Activated T-helper 1 cell treated with anti-CD3 and anti-CD28 coated beads, Interleukin-12 subunit alpha, Interleukin-12 subunit beta, Interleukin-2, Interleukin-4 antibody, amounts not matched to agents 30 ng/mL and 10 ng/mL and 1 ng/mL, durations not matched to agents 14 hours and 24 hours and 36 hours (primary cell): ENCODE data around the gene HIVEP1. TPM values are rescaled to one million over a fixed set of nuclear protein-coding genes. Genes with fewer than 3 reads are reported as not detected.

Experiments used
- DNase-seq: peaks from one replicate; pipeline ENCODE4 v3.0.0; 2021; ENCODE audit warnings: low spot score
- H3K27ac Mint-ChIP-seq: one replicate; pipeline ENCODE4 v1.8.0; 2021; ENCODE audit warnings: mild to moderate bottlenecking, mixed read lengths
- H3K27me3 Mint-ChIP-seq: one replicate; pipeline ENCODE4 v1.8.0; 2022; ENCODE audit warnings: mild to moderate bottlenecking, moderate library complexity, mixed read lengths; ENCODE audit not compliant: insufficient read depth
- H3K36me3 Mint-ChIP-seq: one replicate; pipeline ENCODE4 v1.8.0; 2021; ENCODE audit warnings: low read depth, mixed read lengths
- H3K4me1 Mint-ChIP-seq: one replicate; pipeline ENCODE4 v1.8.0; 2021; ENCODE audit warnings: low read depth, mixed read lengths
- H3K4me3 Mint-ChIP-seq: one replicate; pipeline ENCODE4 v1.8.0; 2021; ENCODE audit warnings: mild to moderate bottlenecking, moderate library complexity, mixed read lengths
- H3K9me3 Mint-ChIP-seq: one replicate; pipeline ENCODE4 v1.8.0; 2021; ENCODE audit warnings: mixed read lengths
- intact Hi-C: fragments of 100-400 bp; cut with micrococcal nuclease; formaldehyde crosslinking; loops from one replicate; pipeline ENCODE4 v1.15.1; 2024
- total RNA-seq: library from RNA; stranded (reverse); gene quantifications from 2 replicates; pipeline ENCODE4 v1.2.3, GENCODE V29; 2022

HIVEP1 gene
- total RNA-seq, 1 donor from 2014 or later, result 69.8 TPM

GRCh38 chr6:12189150-12189549 is 177.0 kb downstream of the HIVEP1 start:
- intact Hi-C loops, result no loop called here
- H3K27ac Mint-ChIP-seq, result no peak overlapping the region
- H3K36me3 Mint-ChIP-seq, result no peaks in the 10 kb centered on the region
- H3K4me1 Mint-ChIP-seq, result peaks cover 5% of the 10 kb centered on the region
- no peaks in the 10 kb centered on the region for H3K9me3 Mint-ChIP-seq
- H3K4me3 Mint-ChIP-seq, result no peak overlapping the region
- peaks cover 18% of the 10 kb centered on the region for H3K27me3 Mint-ChIP-seq
- no peak for DNase-seq

GRCh38 chr6:12189661-12190060 is 177.5 kb downstream of the HIVEP1 start:
- no peak overlapping the region for H3K27ac Mint-ChIP-seq
- no peak for DNase-seq
- no peak overlapping the region for H3K4me3 Mint-ChIP-seq
- H3K36me3 Mint-ChIP-seq, result no peaks in the 10 kb centered on the region
- peaks cover 18% of the 10 kb centered on the region for H3K27me3 Mint-ChIP-seq
- no peaks in the 10 kb centered on the region for H3K9me3 Mint-ChIP-seq
- peaks cover under 1% of the 10 kb centered on the region for H3K4me1 Mint-ChIP-seq
- intact Hi-C loops, result no loop called here

GRCh38 chr6:12190252-12190651 is 178.1 kb downstream of the HIVEP1 start:
- intact Hi-C loops, result no loop called here
- H3K4me3 Mint-ChIP-seq, result no peak overlapping the region

GRCh38 chr6:12196326-12196936 is 184.3 kb downstream of the HIVEP1 start:
- Mint-ChIP-seq H3K4me1 (no peaks in the 10 kb centered on the region), H3K27me3 (peaks cover 3% of the 10 kb centered on the region), H3K9me3 (no peaks in the 10 kb centered on the region), H3K36me3 (no peaks in the 10 kb centered on the region), H3K27ac (no peak overlapping the region), H3K4me3 (no peak overlapping the region)
- DNase-seq, result no peak
- intact Hi-C loops, result no loop called here

More at GRCh38 chr6:12190252-12190651, 178.1 kb downstream of the HIVEP1 start:
- H3K27ac Mint-ChIP-seq, result no peak overlapping the region
- H3K4me1 Mint-ChIP-seq, result no peaks in the 10 kb centered on the region
- no peak for DNase-seq
- H3K27me3 Mint-ChIP-seq, result peaks cover 18% of the 10 kb centered on the region
- no peaks in the 10 kb centered on the region for H3K36me3 Mint-ChIP-seq
- H3K9me3 Mint-ChIP-seq, result no peaks in the 10 kb centered on the region

GRCh38 chr6:12198851-12199250 is 186.7 kb downstream of the HIVEP1 start:
- no peaks in the 10 kb centered on the region for H3K9me3 Mint-ChIP-seq
- no peaks in the 10 kb centered on the region for H3K27me3 Mint-ChIP-seq
- no peak overlapping the region for H3K27ac Mint-ChIP-seq
- intact Hi-C loops, result no loop called here
- no peaks in the 10 kb centered on the region for H3K36me3 Mint-ChIP-seq
- H3K4me1 Mint-ChIP-seq, result no peaks in the 10 kb centered on the region
- DNase-seq, result no peak
- H3K4me3 Mint-ChIP-seq, result no peak overlapping the region

- Mint-ChIP-seq H3K4me3 (no peak overlapping the region), H3K27me3 (no peaks in the 10 kb centered on the region), H3K27ac (no peak overlapping the region), H3K9me3 (no peaks in the 10 kb centered on the region), H3K4me1 (no peaks in the 10 kb centered on the region), H3K36me3 (no peaks in the 10 kb centered on the region)
- no peak for DNase-seq
- intact Hi-C loops, result no loop called here
Measured at GRCh38 chr6:12200015-12200564, 188.0 kb downstream of the HIVEP1 start.

- no peaks in the 10 kb centered on the region for H3K9me3 Mint-ChIP-seq
- no peak overlapping the region for H3K4me3 Mint-ChIP-seq
- H3K27ac Mint-ChIP-seq, result no peak overlapping the region
- intact Hi-C loops, result no loop called here
- H3K36me3 Mint-ChIP-seq, result no peaks in the 10 kb centered on the region
- no peak for DNase-seq
- H3K4me1 Mint-ChIP-seq, result no peaks in the 10 kb centered on the region
- H3K27me3 Mint-ChIP-seq, result no peaks in the 10 kb centered on the region
Measured at GRCh38 chr6:12200761-12201160, 188.6 kb downstream of the HIVEP1 start.

- H3K4me3 Mint-ChIP-seq, result no peak overlapping the region
- H3K9me3 Mint-ChIP-seq, result no peaks in the 10 kb centered on the region
- no peak for DNase-seq
- peaks cover 1% of the 10 kb centered on the region for H3K4me1 Mint-ChIP-seq
- H3K27me3 Mint-ChIP-seq, result no peaks in the 10 kb centered on the region
- no peak overlapping the region for H3K27ac Mint-ChIP-seq
- no peaks in the 10 kb centered on the region for H3K36me3 Mint-ChIP-seq
- intact Hi-C loops, result no loop called here
Measured at GRCh38 chr6:12203001-12203400, 190.9 kb downstream of the HIVEP1 start.

- DNase-seq, result no peak
- Mint-ChIP-seq H3K27ac (no peak overlapping the region), H3K4me3 (no peak overlapping the region), H3K4me1 (peaks cover 7% of the 10 kb centered on the region), H3K9me3 (no peaks in the 10 kb centered on the region), H3K36me3 (no peaks in the 10 kb centered on the region), H3K27me3 (no peaks in the 10 kb centered on the region)
- intact Hi-C loops, result no loop called here
Measured at GRCh38 chr6:12208190-12208589, 196.1 kb downstream of the HIVEP1 start.

GRCh38 chr6:12208673-12209072 is 196.6 kb downstream of the HIVEP1 start:
- H3K27ac Mint-ChIP-seq, result no peak overlapping the region
- no peaks in the 10 kb centered on the region for H3K36me3 Mint-ChIP-seq
- H3K4me1 Mint-ChIP-seq, result peaks cover 7% of the 10 kb centered on the region

More at GRCh38 chr6:12208673-12209072, 196.6 kb downstream of the HIVEP1 start:
- Mint-ChIP-seq H3K9me3 (no peaks in the 10 kb centered on the region), H3K27me3 (no peaks in the 10 kb centered on the region), H3K4me3 (no peak overlapping the region)
- intact Hi-C loops, result no loop called here
- no peak for DNase-seq

Other genes starting within 250 kb of the HIVEP1 start
- gene ADTRP, start 233.5 kb upstream of the HIVEP1 start, total RNA-seq, result 10.6 and 13.4 TPM in 2 replicates